Brain microvascular endothelial cell (primary cell): ENCODE measurements around the gene GRIPAP1.
A peak's percentile ranks its signal among the peaks of the same experiment; 100 is the strongest.

Source experiments
- DNase-seq: peaks from one replicate; pipeline ENCODE4 v3.0.0-alpha.2; 2020
- H3K27ac ChIP-seq: fragments of 250-450 bp; sonication (Bioruptor Pico); 2 replicates; pipeline ENCODE4 v1.5.1; 2020; ENCODE audit warnings: mild to moderate bottlenecking, moderate library complexity
- H3K27me3 ChIP-seq: fragments of 250-450 bp; sonication (Bioruptor Pico); replicated peaks from 2 replicates; pipeline ENCODE4 v1.5.1; 2020; ENCODE audit warnings: mild to moderate bottlenecking
- H3K36me3 ChIP-seq: fragments of 250-450 bp; sonication (Bioruptor Pico); replicated peaks from 2 replicates; pipeline ENCODE4 v1.5.1; 2020; ENCODE audit warnings: mild to moderate bottlenecking
- H3K4me3 ChIP-seq: 2 replicates; pipeline ENCODE4 v1.5.1; 2011; ENCODE audit warnings: low read depth, mild to moderate bottlenecking, control low read depth, low read length, moderate library complexity
- CTCF ChIP-seq: IDR thresholded peaks from 2 replicates; pipeline ENCODE4 v1.5.1; 2011; ENCODE audit warnings: low read depth, mild to moderate bottlenecking, moderate library complexity, low read length, control low read depth, inconsistent platforms; ENCODE audit errors: missing control alignments
- in situ Hi-C: cut with HindIII; loops from 2 replicates; pipeline ENCODE4 v1.10.0; 2017; ENCODE audit warnings: low sequenced_read_pairs, low pct_ligation_motif_present

GRIPAP1 gene

GRCh38 chrX:49029876-49030275, 27.8 kb upstream of the GRIPAP1 start:
- in situ Hi-C loops: no loop called here
- Histone ChIP-seq H3K27ac (no peak overlapping the region), H3K27me3 (no peaks in the 10 kb centered on the region), H3K4me3 (no peak overlapping the region), H3K36me3 (peaks cover 20% of the 10 kb centered on the region)
- DNase-seq: no peak
- TF ChIP-seq CTCF: no peak

GRCh38 chrX:49019599-49020249, 17.7 kb upstream of the GRIPAP1 start:
- in situ Hi-C loops: no loop called here
- no peak overlapping the region for H3K4me3 ChIP-seq
- no peak for DNase-seq
- H3K27me3 ChIP-seq: no peaks in the 10 kb centered on the region
- no peaks in the 10 kb centered on the region for H3K36me3 ChIP-seq
- no peak for TF ChIP-seq CTCF
- H3K27ac ChIP-seq: no peak overlapping the region

GRCh38 chrX:49019050-49019449, 17.0 kb upstream of the GRIPAP1 start:
- in situ Hi-C loops: no loop called here

GRCh38 chrX:49003696-49004095, 1.6 kb upstream of the GRIPAP1 start:
- in situ Hi-C loops: no loop called here
- Histone ChIP-seq H3K27me3 (no peaks in the 10 kb centered on the region), H3K4me3 (no peak overlapping the region), H3K36me3 (no peaks in the 10 kb centered on the region), H3K27ac (no peak overlapping the region)
- no peak for TF ChIP-seq CTCF
- no peak for DNase-seq

More at GRCh38 chrX:49019050-49019449, 17.0 kb upstream of the GRIPAP1 start:
- DNase-seq: no peak
- H3K27ac ChIP-seq: no peak overlapping the region
- no peaks in the 10 kb centered on the region for H3K36me3 ChIP-seq
- no peaks in the 10 kb centered on the region for H3K27me3 ChIP-seq
- no peak overlapping the region for H3K4me3 ChIP-seq
- no peak for TF ChIP-seq CTCF

GRCh38 chrX:49001521-49002090, 458 bp downstream of the GRIPAP1 start:
- DNase-seq: peak; percentile 4
- no peaks in the 10 kb centered on the region for H3K27me3 ChIP-seq
- peak overlapping the region; percentile 75 for H3K4me3 ChIP-seq
- H3K27ac ChIP-seq: peak overlapping the region; percentile 100
- in situ Hi-C loops: no loop called here
- no peak for TF ChIP-seq CTCF
- H3K36me3 ChIP-seq: no peaks in the 10 kb centered on the region

- no peak overlapping the region for H3K4me3 ChIP-seq
- H3K27me3 ChIP-seq: no peaks in the 10 kb centered on the region
- no peaks in the 10 kb centered on the region for H3K36me3 ChIP-seq
- in situ Hi-C loops: no loop called here
- no peak for DNase-seq
- no peak overlapping the region for H3K27ac ChIP-seq
- no peak for TF ChIP-seq CTCF
Observed at GRCh38 chrX:49000636-49001035, 1.4 kb downstream of the GRIPAP1 start.
